ENCODE data around the gene SERTM1. TPM values are rescaled to one million over a fixed set of nuclear protein-coding genes. Genes with fewer than 3 reads are reported as not detected.

Gene SERTM1
- total RNA-seq, 1 donor from 2014 or later: not detected

DNA sequence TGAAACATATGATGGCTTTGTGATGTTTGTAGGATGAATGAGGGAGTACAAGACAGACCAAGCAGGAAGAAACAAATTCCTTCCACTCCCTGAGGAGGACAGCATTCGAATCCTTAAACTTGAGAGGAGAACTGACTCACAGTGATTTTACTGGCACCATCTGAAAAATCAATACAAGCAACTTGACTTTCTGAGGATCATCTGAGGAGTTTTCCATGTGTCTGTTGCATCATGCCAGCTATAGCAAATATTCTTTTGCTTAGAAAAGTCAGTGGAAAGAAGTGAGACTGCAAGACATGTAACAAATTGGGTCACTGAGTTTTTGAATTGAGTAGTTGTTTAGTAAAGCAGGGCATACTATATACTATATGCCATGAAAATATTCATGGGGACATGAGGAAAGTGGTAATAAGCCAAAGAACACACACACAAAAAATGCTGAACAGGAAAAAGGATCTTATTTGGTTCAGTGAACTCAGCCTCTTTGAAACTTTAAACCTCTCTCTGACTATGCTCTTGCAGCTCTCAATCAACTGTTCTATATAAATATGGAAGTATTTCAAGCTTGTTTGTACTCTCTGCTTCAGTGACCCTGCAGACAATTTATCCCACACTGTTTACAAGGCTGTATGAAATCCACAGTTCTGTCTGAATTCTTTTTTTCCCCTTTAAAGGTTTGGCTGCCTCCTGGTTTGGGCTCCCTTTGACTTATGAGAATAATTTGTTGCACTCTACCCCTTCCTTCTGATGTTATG lies 35.5 kb downstream of the SERTM1 start:
- DNase-seq (ENCODE audit: low spot score): no peak
- intact Hi-C loops (cut with DNase I): no loop called here

DNA sequence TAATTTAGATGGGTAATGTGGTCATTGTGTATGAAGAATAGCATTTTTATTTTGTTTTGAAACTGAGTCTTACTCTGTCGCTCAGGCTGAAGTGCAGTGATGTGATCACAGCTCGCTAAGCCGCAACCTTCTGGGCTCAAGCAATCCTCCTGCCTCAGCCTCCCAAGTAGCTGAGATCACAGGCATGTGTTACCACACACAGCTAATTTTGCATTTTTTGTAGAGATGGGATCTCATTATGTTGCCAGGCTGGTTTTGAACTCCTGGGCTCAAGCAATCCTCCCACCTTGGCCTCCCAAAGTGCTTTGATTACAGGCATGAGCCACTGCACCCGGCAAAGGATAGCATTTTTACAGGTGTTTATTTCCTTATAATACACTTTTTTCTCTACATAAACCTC lies 36.6 kb downstream of the SERTM1 start:
- DNase-seq (ENCODE audit: low spot score): no peak
- intact Hi-C loops (cut with DNase I): no loop called here

DNA sequence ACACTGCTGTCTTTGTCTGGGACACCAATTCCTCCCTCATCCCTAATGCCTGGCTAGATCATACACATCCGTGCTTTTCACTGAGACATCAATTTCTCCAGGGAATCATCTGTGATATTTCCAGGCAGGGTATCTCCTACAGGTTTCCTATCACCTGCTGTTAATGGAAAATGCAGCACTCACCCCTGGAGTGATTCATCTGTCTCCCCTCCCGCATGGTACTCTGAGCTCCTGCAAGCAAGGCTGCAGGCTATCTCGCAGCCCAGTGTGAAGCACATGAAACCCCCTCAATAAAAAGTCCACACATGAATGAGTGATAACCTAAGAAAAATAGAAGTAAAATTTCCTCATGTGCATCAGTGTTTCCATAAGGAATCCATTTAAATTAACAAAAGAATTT lies 38.5 kb downstream of the SERTM1 start:
- intact Hi-C loops (cut with DNase I): no loop called here
- DNase-seq (ENCODE audit: low spot score): no peak

DNA sequence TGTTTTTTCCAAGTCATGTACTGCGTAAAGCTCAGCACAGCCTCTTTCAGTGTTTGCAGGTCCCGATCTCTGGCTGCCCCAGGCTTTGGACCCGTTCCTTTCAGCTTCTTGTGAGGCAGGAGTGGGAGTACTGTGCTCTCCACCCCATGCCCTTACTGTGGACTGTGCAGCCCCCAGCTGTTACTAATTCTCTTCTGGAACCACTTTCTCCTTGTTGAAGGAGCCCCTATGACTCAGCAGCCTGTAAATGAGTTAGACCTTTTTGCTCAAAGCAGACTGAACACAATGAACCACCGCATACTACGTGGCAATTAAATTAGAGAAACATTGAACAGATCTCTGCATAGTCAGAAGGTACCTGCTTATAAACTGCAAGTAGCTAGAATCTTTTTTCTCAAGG lies 39.0 kb downstream of the SERTM1 start:
- intact Hi-C loops (cut with DNase I): no loop called here
- no peak for DNase-seq (ENCODE audit: low spot score)

DNA sequence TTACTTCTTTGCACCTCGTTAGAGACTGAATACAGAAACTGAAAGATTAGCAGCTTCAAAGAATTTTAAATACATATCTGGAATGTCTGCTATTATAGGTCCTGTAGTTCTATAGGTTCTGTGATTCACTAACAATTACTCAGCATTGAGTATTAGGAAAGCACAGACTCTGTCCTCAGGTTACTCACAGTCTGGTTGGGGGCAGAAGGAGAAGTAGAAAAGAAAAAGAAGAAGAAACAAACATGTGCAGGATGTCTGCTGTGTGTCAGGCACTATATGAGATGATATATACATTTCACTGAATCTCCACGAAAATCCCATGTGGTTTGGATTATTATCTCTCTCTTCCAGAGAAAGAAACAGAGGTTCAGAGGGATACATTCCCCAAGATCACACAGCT lies 40.1 kb downstream of the SERTM1 start:
- DNase-seq (ENCODE audit: low spot score): no peak
- intact Hi-C loops (cut with DNase I): no loop called here

DNA sequence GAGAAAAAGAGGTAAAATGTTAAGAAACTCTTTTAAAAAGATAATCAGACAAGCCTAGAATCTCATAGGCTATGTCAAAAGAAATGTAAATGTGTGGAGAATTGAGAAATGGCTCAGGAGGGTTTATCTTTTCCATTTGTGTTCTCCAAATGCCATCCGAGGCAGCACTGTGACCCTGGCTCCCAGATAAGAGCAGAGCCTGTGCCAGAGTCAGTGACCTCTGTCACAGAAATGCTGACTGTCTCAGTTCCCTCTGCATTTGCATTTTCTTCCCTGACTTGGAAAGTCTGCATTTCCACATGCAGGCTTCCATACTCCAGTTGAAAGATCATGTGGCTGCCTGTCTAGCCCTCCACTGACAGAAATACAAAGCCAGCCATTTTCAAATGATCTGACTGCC lies 42.0 kb downstream of the SERTM1 start:
- intact Hi-C loops (cut with DNase I): no loop called here
- DNase-seq (ENCODE audit: low spot score): no peak

DNA sequence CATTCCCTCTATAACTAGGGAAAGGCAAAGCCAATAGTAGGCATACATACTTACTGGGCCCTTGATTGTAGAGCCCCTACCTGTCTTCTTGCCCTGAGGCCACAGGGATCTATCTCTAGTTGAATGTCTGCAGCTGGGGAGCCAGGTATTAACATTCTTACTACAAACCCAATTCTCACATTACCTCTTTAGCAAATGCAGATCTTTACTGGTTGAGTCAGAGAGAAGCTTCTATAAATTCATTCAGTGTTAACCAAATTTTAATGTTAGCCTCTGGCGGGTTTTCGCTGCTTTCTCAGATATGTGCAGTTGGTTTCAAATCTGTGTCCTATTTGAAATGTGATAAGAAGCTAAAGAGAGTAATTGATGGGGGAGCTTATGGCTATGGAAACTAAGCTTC lies 43.2 kb downstream of the SERTM1 start:
- DNase-seq (ENCODE audit: low spot score): no peak
- intact Hi-C loops (cut with DNase I): no loop called here

DNA sequence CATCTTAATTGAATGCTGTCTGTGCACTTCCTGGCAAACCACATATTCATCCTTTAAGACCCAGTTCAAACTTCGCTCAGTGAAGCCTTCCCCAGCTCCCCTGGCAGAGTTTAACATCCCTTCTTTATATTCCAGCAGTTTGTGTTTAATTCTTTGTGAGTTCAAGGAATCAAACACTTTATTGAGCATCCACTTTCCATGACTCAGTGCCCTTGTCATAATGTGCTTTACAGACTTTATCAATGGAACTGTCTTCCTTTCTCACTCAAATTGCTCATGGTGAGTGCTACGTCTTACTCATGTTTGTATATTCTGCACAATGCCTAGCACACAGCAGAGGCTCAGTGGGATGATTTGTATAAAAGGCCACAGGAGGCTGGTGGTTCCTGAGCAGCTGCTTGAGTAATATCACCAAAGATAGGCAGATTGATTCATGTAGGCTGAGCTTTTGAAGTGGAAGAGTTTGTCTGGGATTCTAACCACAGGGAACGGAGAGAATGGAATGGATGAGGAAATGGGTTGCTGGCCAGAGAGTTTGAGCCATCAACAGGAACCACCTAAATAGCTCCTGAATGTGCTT lies 44.2 kb downstream of the SERTM1 start:
- no peak for DNase-seq (ENCODE audit: low spot score)
- intact Hi-C loops (cut with DNase I): no loop called here

DNA sequence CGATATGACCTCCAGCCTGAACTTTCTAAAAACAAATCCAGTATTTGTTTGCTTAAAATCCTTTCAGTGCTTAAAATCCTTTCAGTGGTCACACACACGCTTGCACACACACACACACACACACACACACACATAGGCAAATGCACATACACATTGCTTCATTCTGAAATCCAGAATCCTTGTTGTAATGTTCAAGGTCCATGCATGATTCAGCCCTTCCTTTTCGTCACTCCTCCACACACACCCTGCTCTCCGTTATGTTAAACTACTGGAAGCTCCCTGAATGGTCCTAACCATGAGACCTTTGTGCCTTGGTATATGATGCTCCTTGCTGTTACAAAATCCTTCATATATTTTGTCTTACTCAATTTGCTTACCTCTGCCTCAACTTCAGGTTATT lies 44.9 kb downstream of the SERTM1 start:
- DNase-seq (ENCODE audit: low spot score): no peak
- intact Hi-C loops (cut with DNase I): no loop called here

DNA sequence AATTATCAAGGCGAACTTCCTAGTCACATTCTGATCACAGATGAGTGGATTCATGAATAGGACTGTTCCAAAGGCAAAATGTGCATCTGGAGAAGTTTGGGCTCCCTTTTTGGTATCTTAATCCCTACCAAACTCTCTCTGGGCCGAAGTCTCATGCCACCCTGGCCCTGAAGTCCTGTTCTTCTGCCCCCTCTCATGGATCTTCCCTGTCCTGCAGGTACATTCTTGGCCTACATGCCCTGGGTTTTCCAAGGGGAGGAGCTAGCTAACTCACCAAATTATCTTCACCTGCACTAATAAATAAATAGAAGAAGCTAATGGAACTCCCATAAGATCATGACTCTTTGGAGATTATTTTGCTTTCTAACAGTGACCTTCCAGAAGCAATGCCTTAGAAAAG lies 50.3 kb downstream of the SERTM1 start:
- no peak for DNase-seq (ENCODE audit: low spot score)
- intact Hi-C loops (cut with DNase I): no loop called here

DNA sequence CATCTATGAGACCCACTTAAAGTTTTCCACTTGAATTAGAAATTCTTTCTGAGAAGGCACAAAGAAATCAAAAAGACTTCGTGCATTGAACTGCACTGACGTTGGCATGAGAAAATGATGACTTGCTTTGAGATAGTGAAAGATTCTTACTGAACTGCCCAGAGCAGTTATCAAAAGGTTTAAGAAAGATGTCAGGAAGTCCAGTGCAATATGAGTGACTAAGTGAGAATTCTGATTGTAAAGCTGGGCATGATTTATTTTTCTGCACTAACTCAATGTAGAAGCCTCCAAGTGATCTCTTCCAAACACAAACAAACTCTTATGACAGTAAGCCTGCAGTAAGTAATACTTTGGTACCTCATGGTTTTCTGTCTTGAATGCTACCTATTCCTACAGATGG lies 52.1 kb downstream of the SERTM1 start:
- intact Hi-C loops (cut with DNase I): no loop called here
- DNase-seq (ENCODE audit: low spot score): no peak

DNA sequence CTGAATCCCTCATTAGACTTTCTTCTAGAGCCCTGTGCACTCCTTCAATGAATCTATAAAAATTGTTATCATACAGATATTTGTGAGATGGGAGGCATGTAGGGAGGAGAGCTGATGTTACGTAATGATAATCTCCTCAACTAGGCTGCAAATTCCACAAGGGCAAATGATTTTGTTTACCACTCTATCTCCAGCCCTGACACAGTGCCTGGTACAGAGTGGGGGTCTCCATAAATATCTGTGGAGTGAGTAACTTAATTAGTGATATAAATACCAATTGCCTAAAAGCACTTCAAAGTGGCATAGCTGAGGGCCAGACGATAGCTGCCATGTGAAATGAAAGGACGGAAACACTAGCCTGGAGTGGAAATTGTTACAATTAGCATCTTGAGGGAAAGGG lies 54.2 kb downstream of the SERTM1 start:
- no peak for DNase-seq (ENCODE audit: low spot score)
- intact Hi-C loops (cut with DNase I): no loop called here

DNA sequence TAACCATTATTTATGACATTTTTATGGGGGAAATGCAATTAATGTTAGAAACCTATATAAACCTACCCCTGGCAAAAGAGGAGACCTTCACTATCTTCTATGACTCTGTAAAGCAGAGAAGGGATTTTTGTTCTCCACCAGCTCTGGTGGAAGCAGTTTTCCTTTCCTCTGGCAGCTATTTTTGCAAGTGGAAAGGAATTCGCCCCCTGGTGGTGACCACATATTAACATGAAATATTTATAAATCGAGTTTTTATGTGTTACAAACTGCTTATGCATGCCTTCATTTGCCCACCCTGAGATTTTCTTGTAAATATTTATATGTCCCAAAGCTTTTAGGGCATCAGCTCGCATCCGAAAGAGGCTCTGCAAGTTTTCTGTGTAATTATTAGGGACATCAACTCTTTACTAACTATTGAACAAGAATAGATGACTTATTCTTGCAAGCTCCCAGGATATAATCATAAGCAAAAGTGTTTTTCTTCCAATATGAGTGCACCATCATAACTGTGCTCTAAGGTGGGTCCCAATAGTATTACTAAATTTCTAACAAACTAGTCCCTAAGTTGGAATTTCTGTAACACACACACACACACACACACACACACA lies 62.4 kb downstream of the SERTM1 start:
- intact Hi-C loops (cut with DNase I): loop anchor here (2.0 to 5.0 kb wide), 2 partner anchors 283 to 314 kb away; no protein-coding TSS in a partner anchor
- no peak for DNase-seq (ENCODE audit: low spot score)

DNA sequence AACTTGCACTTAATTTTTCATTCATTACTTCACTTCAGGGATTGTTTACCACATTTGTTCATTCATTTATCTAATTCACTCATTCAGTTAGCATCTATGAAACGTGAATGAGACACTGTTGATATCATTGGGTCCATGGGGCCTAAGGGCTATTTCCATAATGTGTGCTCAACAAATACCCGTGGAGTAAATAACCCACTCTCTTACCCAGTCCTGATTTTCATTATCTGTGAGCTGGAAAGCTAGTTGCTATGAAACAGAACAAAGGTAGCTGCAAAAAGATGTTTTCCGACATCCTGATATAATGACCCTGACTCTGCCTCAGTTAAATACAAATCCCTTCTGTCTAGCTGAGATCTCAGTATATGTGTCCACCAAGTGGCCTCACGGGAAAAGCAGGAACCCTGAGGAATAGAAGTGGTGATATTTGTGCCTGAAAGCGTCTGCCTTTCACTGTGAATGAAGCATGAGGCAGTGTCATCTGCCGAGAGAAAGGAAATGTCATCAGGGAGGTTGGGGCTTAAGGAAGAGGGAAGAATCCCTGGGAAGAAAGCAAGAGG lies 63.8 kb downstream of the SERTM1 start:
- no peak for DNase-seq (ENCODE audit: low spot score)
- intact Hi-C loops (cut with DNase I): loop anchor here (2.0 to 5.0 kb wide), 2 partner anchors 285 to 315 kb away; no protein-coding TSS in a partner anchor

DNA sequence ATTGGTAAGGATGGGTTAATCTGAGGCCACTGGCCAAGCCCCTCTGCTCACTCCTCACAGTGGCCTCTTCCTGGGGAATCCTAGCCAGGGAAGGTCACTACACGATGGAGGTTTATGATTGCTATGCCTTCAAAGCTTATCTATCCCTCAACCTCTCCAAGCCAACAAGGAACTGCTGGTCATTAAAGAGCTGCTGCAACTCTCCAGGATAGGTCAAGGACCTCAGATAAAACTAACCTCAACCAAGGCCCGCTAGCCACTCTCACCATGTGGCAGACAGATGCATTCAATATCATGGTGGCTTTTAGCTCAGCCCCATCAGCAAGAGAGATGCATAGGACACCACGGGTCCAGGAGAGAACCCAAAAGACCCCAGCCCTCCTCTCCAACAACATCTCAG lies 71.6 kb downstream of the SERTM1 start:
- intact Hi-C loops (cut with DNase I): no loop called here
- no peak for DNase-seq (ENCODE audit: low spot score)

DNA sequence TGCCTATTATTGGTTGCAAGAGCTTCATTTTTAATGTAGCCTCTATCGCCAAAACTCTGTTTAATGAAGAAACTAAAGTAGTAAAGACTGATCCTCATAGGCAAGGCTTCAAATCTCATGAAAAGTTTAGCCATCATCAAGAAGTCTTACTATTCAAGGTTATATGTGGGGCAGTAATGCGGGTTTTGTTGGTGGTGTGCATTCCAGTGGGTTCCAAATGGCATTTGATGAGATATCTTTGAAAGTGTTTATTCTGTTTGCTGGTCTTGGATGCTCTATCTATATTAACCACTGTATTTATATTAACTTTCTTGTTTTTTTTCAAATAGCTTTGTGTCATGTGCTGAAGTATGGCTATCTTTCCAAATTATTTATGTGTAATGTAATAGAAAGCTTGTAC lies 72.2 kb downstream of the SERTM1 start:
- no peak for DNase-seq (ENCODE audit: low spot score)
- intact Hi-C loops (cut with DNase I): no loop called here

Other genes with a start within 250 kb of the SERTM1 start
- 2.0 TPM for gene CCNA1, start 241.5 kb upstream of the SERTM1 start, total RNA-seq
- gene RFXAP, start 145.2 kb downstream of the SERTM1 start, total RNA-seq: 5.0 TPM
- 11.5 TPM for gene SMAD9, start 246.2 kb downstream of the SERTM1 start, total RNA-seq